ENCODE data around the gene TMEM144.

- TF ChIP-seq CTCF (IDR thresholded peaks at IDR 0.05) = no peak
- no peak for TF ChIP-seq POLR2A (IDR thresholded peaks at IDR 0.05)
Measured at GRCh38 chr4:158261480-158261879, 51.2 kb downstream of the TMEM144 start.

All from ovary (tissue), 3 donors.